KMS-11 (cell line): ENCODE measurements around the gene GATA3.

Experiments
- H2AFZ ChIP-seq: fragments of 200-600 bp; sonication (generic); 2 replicates; pipeline ENCODE4 v1.6.1; 2016; ENCODE audit warnings: antibody characterized with exemption, mixed run types, low read depth
- H3K27ac ChIP-seq: fragments of 200-600 bp; sonication (generic); 2 replicates; pipeline ENCODE4 v1.6.1; 2016; ENCODE audit warnings: mild to moderate bottlenecking, mixed run types
- H3K27me3 ChIP-seq: fragments of 200-600 bp; sonication (generic); 2 replicates; pipeline ENCODE4 v1.6.1; 2017; ENCODE audit warnings: mild to moderate bottlenecking, low read depth, mixed run types, moderate library complexity; ENCODE audit not compliant: insufficient read depth
- H3K36me3 ChIP-seq: fragments of 200-600 bp; sonication (generic); 2 replicates; pipeline ENCODE4 v1.6.1; 2017; ENCODE audit warnings: mild to moderate bottlenecking, mixed run types; ENCODE audit not compliant: insufficient read depth
- H3K4me1 ChIP-seq: fragments of 200-600 bp; sonication (generic); 2 replicates; pipeline ENCODE4 v1.6.1; 2016; ENCODE audit warnings: mild to moderate bottlenecking, low read depth, mixed run types; ENCODE audit not compliant: poor library complexity, severe bottlenecking
- H3K4me2 ChIP-seq: fragments of 200-600 bp; sonication (generic); 2 replicates; pipeline ENCODE4 v1.7.0; 2016; ENCODE audit warnings: mild to moderate bottlenecking, mixed run types
- H3K4me3 ChIP-seq: fragments of 200-600 bp; sonication (generic); IDR thresholded peaks from 2 replicates; pipeline ENCODE4 v1.6.1; 2017; ENCODE audit warnings: low read depth, low read length, mixed read lengths; ENCODE audit not compliant: insufficient read depth
- H3K79me2 ChIP-seq: fragments of 200-600 bp; sonication (generic); 2 replicates; pipeline ENCODE4 v1.6.1; 2016; ENCODE audit warnings: low read depth, mixed run types; ENCODE audit not compliant: insufficient read depth
- H3K9ac ChIP-seq: fragments of 200-600 bp; sonication (generic); 2 replicates; pipeline ENCODE4 v1.6.1; 2016; ENCODE audit warnings: mild to moderate bottlenecking, mixed run types
- H4K20me1 ChIP-seq: fragments of 200-600 bp; sonication (generic); 2 replicates; pipeline ENCODE4 v1.6.1; 2016; ENCODE audit warnings: mild to moderate bottlenecking, mixed run types; ENCODE audit not compliant: insufficient read depth
- CTCF ChIP-seq: fragments of 200-600 bp; sonication (generic); conservative IDR thresholded peaks from 2 replicates; pipeline ENCODE4 v1.6.1; 2017; ENCODE audit warnings: low read depth, mild to moderate bottlenecking, antibody characterized with exemption, low read length, moderate library complexity, mixed read lengths

Gene GATA3

DNA sequence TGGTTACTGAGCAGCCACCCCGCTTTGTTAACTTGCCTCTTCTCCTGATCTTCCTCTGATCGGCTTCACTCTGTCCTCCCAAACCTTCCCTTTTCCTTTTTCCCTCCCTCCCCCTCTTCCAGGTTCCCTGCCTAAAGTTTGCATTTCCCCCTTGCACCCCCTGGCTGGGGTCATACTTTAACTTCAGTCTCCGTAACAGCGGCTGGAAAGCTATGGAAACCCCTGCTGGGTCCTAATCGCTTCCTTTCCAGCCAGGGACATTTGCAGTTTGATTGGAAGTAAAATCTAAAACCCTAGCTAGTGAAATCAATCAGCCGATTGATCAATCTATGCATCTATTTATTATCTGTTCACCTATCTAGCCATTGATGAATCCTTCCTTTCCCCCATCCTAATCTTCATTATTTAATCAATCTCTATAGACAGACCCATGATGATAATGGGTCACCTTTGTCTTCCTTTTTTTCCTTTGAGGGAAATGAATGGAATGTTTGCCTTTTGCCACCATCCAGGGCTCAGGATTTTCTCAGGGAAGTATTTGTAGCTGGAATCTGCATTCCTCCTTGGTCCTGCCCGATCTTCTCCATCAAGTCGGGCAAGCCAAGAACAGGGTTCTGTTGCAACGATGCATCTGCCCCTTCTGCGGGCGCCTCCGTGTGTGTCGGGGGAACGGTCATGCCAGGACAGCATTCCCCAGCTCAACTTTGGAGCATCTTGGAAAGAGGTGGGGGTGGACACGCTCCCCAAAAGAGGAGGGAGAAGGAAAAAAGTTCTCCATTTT, 8.8 kb downstream of the GATA3 start:
- H3K79me2 ChIP-seq = no peaks in the 10 kb centered on the region
- H3K27me3 ChIP-seq = no peaks in the 10 kb centered on the region
- H3K4me3 ChIP-seq = no peak overlapping the region
- H3K4me2 ChIP-seq = no peak overlapping the region
- H3K27ac ChIP-seq = no peak overlapping the region
- no peak overlapping the region for H2AFZ ChIP-seq
- TF ChIP-seq CTCF = no peak
- H3K9ac ChIP-seq = no peak overlapping the region
- no peaks in the 10 kb centered on the region for H4K20me1 ChIP-seq
- no peaks in the 10 kb centered on the region for H3K4me1 ChIP-seq
- no peaks in the 10 kb centered on the region for H3K36me3 ChIP-seq

GRCh38 chr10:8063935-8064334, 9.4 kb downstream of the GATA3 start:
- Histone ChIP-seq H4K20me1 (no peaks in the 10 kb centered on the region), H3K36me3 (no peaks in the 10 kb centered on the region), H3K4me1 (no peaks in the 10 kb centered on the region), H2AFZ (no peak overlapping the region), H3K27ac (no peak overlapping the region), H3K9ac (no peak overlapping the region), H3K27me3 (no peaks in the 10 kb centered on the region), H3K4me2 (no peak overlapping the region), H3K4me3 (no peak overlapping the region), H3K79me2 (no peaks in the 10 kb centered on the region)
- no peak for TF ChIP-seq CTCF

GRCh38 chr10:8064436-8064835, 9.9 kb downstream of the GATA3 start:
- H3K9ac ChIP-seq = no peak overlapping the region
- H3K79me2 ChIP-seq = no peaks in the 10 kb centered on the region
- H3K4me3 ChIP-seq = no peak overlapping the region
- no peaks in the 10 kb centered on the region for H4K20me1 ChIP-seq
- no peaks in the 10 kb centered on the region for H3K36me3 ChIP-seq
- no peaks in the 10 kb centered on the region for H3K27me3 ChIP-seq
- H3K4me1 ChIP-seq = no peaks in the 10 kb centered on the region
- no peak for TF ChIP-seq CTCF
- H3K4me2 ChIP-seq = no peak overlapping the region
- H2AFZ ChIP-seq = no peak overlapping the region
- no peak overlapping the region for H3K27ac ChIP-seq

- TF ChIP-seq CTCF = no peak
- Histone ChIP-seq H3K36me3 (no peaks in the 10 kb centered on the region), H3K9ac (no peak overlapping the region), H2AFZ (no peak overlapping the region), H4K20me1 (no peaks in the 10 kb centered on the region), H3K27me3 (no peaks in the 10 kb centered on the region), H3K4me2 (no peak overlapping the region), H3K4me3 (no peak overlapping the region), H3K4me1 (no peaks in the 10 kb centered on the region), H3K79me2 (no peaks in the 10 kb centered on the region), H3K27ac (no peak overlapping the region)
These were observed 11.2 kb downstream of the GATA3 start for GRCh38 chr10:8065651-8066050.
